Hepatocyte (in vitro differentiated cells): ENCODE results near the gene PHB1.

Experiments used
- CTCF ChIP-seq: fragments of 200-600 bp; sonication (generic); IDR thresholded peaks from 2 replicates; pipeline ENCODE4 v1.5.1; 2016; ENCODE audit warnings: antibody characterized with exemption, mild to moderate bottlenecking; ENCODE audit not compliant: poor library complexity
- EZH2 ChIP-seq: fragments of 200-600 bp; sonication (generic); IDR thresholded peaks from 2 replicates; pipeline ENCODE4 v1.6.1; 2016; ENCODE audit warnings: antibody characterized with exemption, mild to moderate bottlenecking, borderline replicate concordance
- EZH2phosphoT487 ChIP-seq: fragments of 200-600 bp; sonication (generic); IDR thresholded peaks from one replicate; pipeline ENCODE4 v1.6.1; 2018; ENCODE audit warnings: antibody characterized with exemption, mild to moderate bottlenecking, low read depth, moderate library complexity; ENCODE audit not compliant: unreplicated experiment, severe bottlenecking

- TF ChIP-seq CTCF (no peak), EZH2 (no peak), EZH2phosphoT487 (no peak)
These were observed 44.8 kb upstream of the PHB1 start for GRCh38 chr17:49459401-49459984.
